ENCODE results near the gene RAB7B.

The RAB7B gene

GRCh38 chr1:205944525-205944924 is 58.7 kb downstream of the RAB7B start:
- peaks cover 45% of the 10 kb centered on the region for H3K27me3 ChIP-seq (ENCODE audit: control insufficient read depth, low read length)
- no peak for TF ChIP-seq EZH2phosphoT487 (IDR thresholded peaks at IDR 0.05; ENCODE audit: borderline replicate concordance, low read length)
- TF ChIP-seq, protein P1, sequence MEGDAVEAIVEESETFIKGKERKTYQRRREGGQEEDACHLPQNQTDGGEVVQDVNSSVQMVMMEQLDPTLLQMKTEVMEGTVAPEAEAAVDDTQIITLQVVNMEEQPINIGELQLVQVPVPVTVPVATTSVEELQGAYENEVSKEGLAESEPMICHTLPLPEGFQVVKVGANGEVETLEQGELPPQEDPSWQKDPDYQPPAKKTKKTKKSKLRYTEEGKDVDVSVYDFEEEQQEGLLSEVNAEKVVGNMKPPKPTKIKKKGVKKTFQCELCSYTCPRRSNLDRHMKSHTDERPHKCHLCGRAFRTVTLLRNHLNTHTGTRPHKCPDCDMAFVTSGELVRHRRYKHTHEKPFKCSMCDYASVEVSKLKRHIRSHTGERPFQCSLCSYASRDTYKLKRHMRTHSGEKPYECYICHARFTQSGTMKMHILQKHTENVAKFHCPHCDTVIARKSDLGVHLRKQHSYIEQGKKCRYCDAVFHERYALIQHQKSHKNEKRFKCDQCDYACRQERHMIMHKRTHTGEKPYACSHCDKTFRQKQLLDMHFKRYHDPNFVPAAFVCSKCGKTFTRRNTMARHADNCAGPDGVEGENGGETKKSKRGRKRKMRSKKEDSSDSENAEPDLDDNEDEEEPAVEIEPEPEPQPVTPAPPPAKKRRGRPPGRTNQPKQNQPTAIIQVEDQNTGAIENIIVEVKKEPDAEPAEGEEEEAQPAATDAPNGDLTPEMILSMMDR (IDR thresholded peaks at IDR 0.05; ENCODE audit: low read depth, low read length, poor library complexity, severe bottlenecking) = no peak
- H3K4me2 ChIP-seq (ENCODE audit: low read length) = no peak overlapping the region
- no peaks in the 10 kb centered on the region for H3F3A ChIP-seq (ENCODE audit: control insufficient read depth, insufficient read depth)
- H3K27ac ChIP-seq (ENCODE audit: low read depth, low read length) = no peak overlapping the region
- no peaks in the 10 kb centered on the region for H3K4me1 ChIP-seq (ENCODE audit: control insufficient read depth, low read length)
- no peaks in the 10 kb centered on the region for H3K9me2 ChIP-seq (replicated peaks; ENCODE audit: control insufficient read depth, low read length)
- H3K9me3 ChIP-seq (ENCODE audit: control insufficient read depth, insufficient read depth, low read length) = no peaks in the 10 kb centered on the region
- no peaks in the 10 kb centered on the region; the same call in 1 of the 2 replicates for H4K20me1 ChIP-seq (ENCODE audit: control insufficient read depth, insufficient read depth, low read depth, low read length)
- no peaks in the 10 kb centered on the region for H3K79me2 ChIP-seq (ENCODE audit: control insufficient read depth, low read length)
- H3K36me3 ChIP-seq (ENCODE audit: control insufficient read depth, low read length) = no peaks in the 10 kb centered on the region
- H3K4me3 ChIP-seq (ENCODE audit: low read length) = no peak overlapping the region

DNA sequence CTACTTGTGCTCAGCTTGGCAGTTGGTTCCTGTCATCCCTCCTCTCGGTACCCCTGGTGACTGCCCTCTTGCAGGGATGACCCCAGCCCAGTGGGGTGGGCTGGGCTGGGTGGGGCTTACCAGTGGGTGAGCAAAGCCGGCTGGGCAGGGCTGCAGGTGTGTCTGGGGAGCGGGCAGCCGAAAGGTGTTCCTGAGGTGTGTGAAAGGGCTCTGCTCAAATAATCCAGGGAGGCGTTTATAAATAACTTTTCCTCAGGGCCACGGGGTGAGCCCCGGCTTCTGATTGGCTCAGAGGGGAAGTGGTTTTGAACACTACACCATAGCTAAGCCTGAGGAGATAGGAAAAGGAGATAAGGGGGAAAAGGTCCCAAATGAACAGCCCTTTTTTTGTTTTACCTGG is 60.0 kb downstream of the RAB7B start, which contains the start of gene SLC26A9:
SLC26A9 (minus strand) TSS at position 212 of the 400 bp plus-strand sequence. CDS start 7,636 bp downstream, outside the sequence.
- Histone ChIP-seq H3K79me2 (ENCODE audit: control insufficient read depth, low read length) (no peaks in the 10 kb centered on the region), H3K9me3 (ENCODE audit: control insufficient read depth, insufficient read depth, low read length) (no peaks in the 10 kb centered on the region), H3K36me3 (ENCODE audit: control insufficient read depth, low read length) (no peaks in the 10 kb centered on the region), H3F3A (ENCODE audit: control insufficient read depth, insufficient read depth) (no peaks in the 10 kb centered on the region), H3K9me2 (replicated peaks; ENCODE audit: control insufficient read depth, low read length) (no peaks in the 10 kb centered on the region), H4K20me1 (ENCODE audit: control insufficient read depth, insufficient read depth, low read depth, low read length) (no peaks in the 10 kb centered on the region; the same call in 1 of the 2 replicates), H3K27ac (ENCODE audit: low read depth, low read length) (no peak within 1 kb of the TSS), H3K27me3 (ENCODE audit: control insufficient read depth, low read length) (peaks cover 58% of the 10 kb centered on the region), H3K4me2 (ENCODE audit: low read length) (no peak within 1 kb of the TSS), H3K4me3 (ENCODE audit: low read length) (no peak within 1 kb of the TSS), H3K4me1 (ENCODE audit: control insufficient read depth, low read length) (no peaks in the 10 kb centered on the region)
- TF ChIP-seq, protein P1 (IDR thresholded peaks at IDR 0.05; ENCODE audit: low read depth, low read length, poor library complexity, severe bottlenecking) = no peak
- no peak for TF ChIP-seq EZH2phosphoT487 (IDR thresholded peaks at IDR 0.05; ENCODE audit: borderline replicate concordance, low read length)

GRCh38 chr1:205942631-205943159 is 60.5 kb downstream of the RAB7B start:
- Histone ChIP-seq H3K4me3 (ENCODE audit: low read length) (no peak overlapping the region), H3K9me2 (replicated peaks; ENCODE audit: control insufficient read depth, low read length) (no peaks in the 10 kb centered on the region), H3F3A (ENCODE audit: control insufficient read depth, insufficient read depth) (no peaks in the 10 kb centered on the region), H3K4me2 (ENCODE audit: low read length) (no peak overlapping the region), H4K20me1 (ENCODE audit: control insufficient read depth, insufficient read depth, low read depth, low read length) (no peaks in the 10 kb centered on the region; the same call in 1 of the 2 replicates), H3K36me3 (ENCODE audit: control insufficient read depth, low read length) (no peaks in the 10 kb centered on the region), H3K9me3 (ENCODE audit: control insufficient read depth, insufficient read depth, low read length) (no peaks in the 10 kb centered on the region), H3K4me1 (ENCODE audit: control insufficient read depth, low read length) (no peaks in the 10 kb centered on the region), H3K27me3 (ENCODE audit: control insufficient read depth, low read length) (peaks cover 62% of the 10 kb centered on the region), H3K27ac (ENCODE audit: low read depth, low read length) (no peak overlapping the region), H3K79me2 (ENCODE audit: control insufficient read depth, low read length) (no peaks in the 10 kb centered on the region)
- TF ChIP-seq, protein P1 (IDR thresholded peaks at IDR 0.05; ENCODE audit: low read depth, low read length, poor library complexity, severe bottlenecking) = no peak
- no peak for TF ChIP-seq EZH2phosphoT487 (IDR thresholded peaks at IDR 0.05; ENCODE audit: borderline replicate concordance, low read length)
